ENCODE results near the gene SPTAN1. TPM values are rescaled to one million over a fixed set of nuclear protein-coding genes. Genes with fewer than 3 reads are reported as not detected.
A peak's percentile ranks its signal among the peaks of the same experiment; 100 is the strongest.

Gene SPTAN1
- total RNA-seq, 2 donors from 2014 or later, result 119 to 248 TPM

GRCh38 chr9:128619779-128620178 is 67.4 kb downstream of the SPTAN1 start:
- 93 to 95% methylated on average over 4 to 5 of the region's 5 CpGs for WGBS, 2 donors
- Histone ChIP-seq H3K4me3 (no peak overlapping the region), H3K4me1 (no peaks in the 10 kb centered on the region), H3K36me3 (replicated peaks in 1 of 2; ENCODE audit: insufficient read depth in 1 of 2, low read depth in 2 of 2) (peaks cover 21 to 57% of the 10 kb centered on the region in 2 donors), H3K27ac (no peak overlapping the region), H3K9me3 (no peaks in the 10 kb centered on the region), H3K27me3 (no peaks in the 10 kb centered on the region)
- ATAC-seq (no peak), DNase-seq (no peak)
- TF ChIP-seq POLR2A (IDR thresholded peaks at IDR 0.05), result no peak
- no peak for TF ChIP-seq CTCF (IDR thresholded peaks at IDR 0.05)
- intact Hi-C loops (cut with DNase I), result no loop called here

- intact Hi-C loops (cut with DNase I), result no loop called here
- TF ChIP-seq POLR2A (IDR thresholded peaks at IDR 0.05) (no peak), CTCF (IDR thresholded peaks at IDR 0.05) (no peak)
- Histone ChIP-seq H3K27ac (no peak overlapping the region), H3K4me1 (peaks cover 4% of the 10 kb centered on the region), H3K9me3 (no peaks in the 10 kb centered on the region), H3K4me3 (no peak overlapping the region), H3K36me3 (replicated peaks in 1 of 2; ENCODE audit: insufficient read depth in 1 of 2, low read depth in 2 of 2) (peaks cover 16 to 56% of the 10 kb centered on the region in 2 donors), H3K27me3 (no peaks in the 10 kb centered on the region)
- 60 to 68% methylated on average over 14 of the region's 14 CpGs for WGBS, 2 donors
- DNase-seq (no peak), ATAC-seq (no peak)
Measured at GRCh38 chr9:128621730-128622455, 69.5 kb downstream of the SPTAN1 start.

- Histone ChIP-seq H3K27ac (no peak overlapping the region), H3K4me1 (peaks cover 4% of the 10 kb centered on the region), H3K36me3 (replicated peaks in 1 of 2; ENCODE audit: insufficient read depth in 1 of 2, low read depth in 2 of 2) (peaks cover 10 to 50% of the 10 kb centered on the region in 2 donors), H3K27me3 (no peaks in the 10 kb centered on the region), H3K9me3 (no peaks in the 10 kb centered on the region), H3K4me3 (no peak overlapping the region)
- intact Hi-C loops (cut with DNase I), result no loop called here
- TF ChIP-seq POLR2A (IDR thresholded peaks at IDR 0.05) (no peak), CTCF (IDR thresholded peaks at IDR 0.05) (no peak)
- DNase-seq, result no peak
- WGBS, 2 donors, result 82 to 90% methylated on average over 7 to 10 of the region's 10 CpGs
- no peak for ATAC-seq
Measured at GRCh38 chr9:128624566-128624965, 72.2 kb downstream of the SPTAN1 start.

- no peaks in the 10 kb centered on the region for H3K27me3 ChIP-seq
- intact Hi-C loops (cut with DNase I), result no loop called here
- H3K9me3 ChIP-seq, result no peaks in the 10 kb centered on the region
- H3K4me3 ChIP-seq, result no peak overlapping the region
- peaks cover 9 to 40% of the 10 kb centered on the region in 2 donors for H3K36me3 ChIP-seq (replicated peaks in 1 of 2; ENCODE audit: insufficient read depth in 1 of 2, low read depth in 2 of 2)
- peak; percentile 54 to 75 (median 70) for DNase-seq
- peak; percentile 62 for ATAC-seq
- peaks cover 4% of the 10 kb centered on the region for H3K4me1 ChIP-seq
- 53 to 64% methylated on average over 9 to 20 of the region's 20 CpGs for WGBS, 2 donors
- TF ChIP-seq CTCF (IDR thresholded peaks at IDR 0.05) (no peak), POLR2A (IDR thresholded peaks at IDR 0.05) (no peak)
- peak overlapping the region in 2 of 4 donors; percentile 1 to 24 for H3K27ac ChIP-seq
Measured at GRCh38 chr9:128625391-128626146, 73.2 kb downstream of the SPTAN1 start.
